Right forelimb (tissue), 1 donor: Measurements from ENCODE around the gene CLEC4F.
A peak's percentile ranks its signal among the peaks of the same experiment; 100 is the strongest.

Experiments used
- DNase-seq: peaks from one replicate; pipeline ENCODE4 v3.0.0-alpha.2; 2018

CLEC4F gene

GRCh38 chr2:70779911-70780545 is 40.4 kb downstream of the CLEC4F start:
- DNase-seq: no peak

GRCh38 chr2:70779491-70779890 is 40.9 kb downstream of the CLEC4F start:
- DNase-seq: no peak

GRCh38 chr2:70778676-70779075 is 41.7 kb downstream of the CLEC4F start:
- DNase-seq: no peak

- DNase-seq: no peak
These were observed 42.9 kb downstream of the CLEC4F start for GRCh38 chr2:70777450-70777849.

- DNase-seq: no peak
These were observed 44.1 kb downstream of the CLEC4F start for GRCh38 chr2:70776266-70776665.

GRCh38 chr2:70775141-70775540 is 45.3 kb downstream of the CLEC4F start:
- no peak for DNase-seq

GRCh38 chr2:70772486-70773155 is 47.8 kb downstream of the CLEC4F start:
- DNase-seq: no peak

GRCh38 chr2:70771446-70771845 is 49.0 kb downstream of the CLEC4F start:
- no peak for DNase-seq

- DNase-seq: no peak
These were observed 50.9 kb downstream of the CLEC4F start for GRCh38 chr2:70769450-70769849.

- DNase-seq: no peak
These were observed 51.8 kb downstream of the CLEC4F start for GRCh38 chr2:70768590-70769085.

GRCh38 chr2:70767699-70768589 is 52.5 kb downstream of the CLEC4F start, which contains the start of gene ADD2:
Gene ADD2, minus strand, starts transcription at chr2:70768200. Its CDS starts 61,792 bp downstream, at chr2:70706408.
- peak; percentile 57 for DNase-seq

GRCh38 chr2:70767079-70767698 is 53.2 kb downstream of the CLEC4F start:
- no peak for DNase-seq

GRCh38 chr2:70766357-70767078 is 53.9 kb downstream of the CLEC4F start:
- DNase-seq: no peak

GRCh38 chr2:70765507-70765906 is 54.9 kb downstream of the CLEC4F start:
- no peak for DNase-seq

- DNase-seq: no peak
These were observed 61.0 kb downstream of the CLEC4F start for GRCh38 chr2:70759446-70759845.
